SW480 (cell line): ENCODE measurements around the gene GMPPA.
A peak's percentile ranks its signal among the peaks of the same experiment; 100 is the strongest.

ENCODE experiments used
- DNase-seq: peaks from one replicate; pipeline ENCODE4 v3.0.0-alpha.2; 2016; ENCODE audit warnings: low spot score

The GMPPA gene

GRCh38 chr2:219521066-219521880, 22.6 kb downstream of the GMPPA start:
- DNase-seq: peak; percentile 54

GRCh38 chr2:219522111-219523030, 23.7 kb downstream of the GMPPA start:
- peak; percentile 83 for DNase-seq

GRCh38 chr2:219523031-219523671, 24.5 kb downstream of the GMPPA start:
- DNase-seq: no peak

- no peak for DNase-seq
These were observed 26.1 kb downstream of the GMPPA start for GRCh38 chr2:219524817-219525216.

GRCh38 chr2:219525533-219526232, 27.0 kb downstream of the GMPPA start:
- DNase-seq: no peak

GRCh38 chr2:219526320-219527075, 27.8 kb downstream of the GMPPA start:
- DNase-seq: no peak

GRCh38 chr2:219527076-219527394, 28.3 kb downstream of the GMPPA start:
- DNase-seq: no peak

- DNase-seq: no peak
These were observed 28.8 kb downstream of the GMPPA start for GRCh38 chr2:219527472-219527871.

- peak; percentile 72 for DNase-seq
These were observed 31.6 kb downstream of the GMPPA start for GRCh38 chr2:219530048-219530963.

- peak; percentile 32 for DNase-seq
These were observed 33.1 kb downstream of the GMPPA start for GRCh38 chr2:219531639-219532377.

- DNase-seq: no peak
These were observed 33.6 kb downstream of the GMPPA start for GRCh38 chr2:219532378-219532649.

GRCh38 chr2:219533930-219534661, 35.4 kb downstream of the GMPPA start:
- peak; percentile 77 for DNase-seq

- DNase-seq: no peak
These were observed 37.7 kb downstream of the GMPPA start for GRCh38 chr2:219536425-219536824.

GRCh38 chr2:219536967-219537366, 38.3 kb downstream of the GMPPA start:
- no peak for DNase-seq

- DNase-seq: peak; percentile 32
These were observed 39.2 kb downstream of the GMPPA start for GRCh38 chr2:219537657-219538488.

- no peak for DNase-seq
These were observed 39.8 kb downstream of the GMPPA start for GRCh38 chr2:219538504-219538951.

GRCh38 chr2:219538956-219539788, 40.5 kb downstream of the GMPPA start:
- no peak for DNase-seq
